ENCODE measurements around the gene TBCD. TPM values are rescaled to one million over a fixed set of nuclear protein-coding genes. Genes with fewer than 3 reads are reported as not detected.

The TBCD gene
- total RNA-seq, 2 donors from 2014 or later: 38.9 to 74.8 TPM

DNA sequence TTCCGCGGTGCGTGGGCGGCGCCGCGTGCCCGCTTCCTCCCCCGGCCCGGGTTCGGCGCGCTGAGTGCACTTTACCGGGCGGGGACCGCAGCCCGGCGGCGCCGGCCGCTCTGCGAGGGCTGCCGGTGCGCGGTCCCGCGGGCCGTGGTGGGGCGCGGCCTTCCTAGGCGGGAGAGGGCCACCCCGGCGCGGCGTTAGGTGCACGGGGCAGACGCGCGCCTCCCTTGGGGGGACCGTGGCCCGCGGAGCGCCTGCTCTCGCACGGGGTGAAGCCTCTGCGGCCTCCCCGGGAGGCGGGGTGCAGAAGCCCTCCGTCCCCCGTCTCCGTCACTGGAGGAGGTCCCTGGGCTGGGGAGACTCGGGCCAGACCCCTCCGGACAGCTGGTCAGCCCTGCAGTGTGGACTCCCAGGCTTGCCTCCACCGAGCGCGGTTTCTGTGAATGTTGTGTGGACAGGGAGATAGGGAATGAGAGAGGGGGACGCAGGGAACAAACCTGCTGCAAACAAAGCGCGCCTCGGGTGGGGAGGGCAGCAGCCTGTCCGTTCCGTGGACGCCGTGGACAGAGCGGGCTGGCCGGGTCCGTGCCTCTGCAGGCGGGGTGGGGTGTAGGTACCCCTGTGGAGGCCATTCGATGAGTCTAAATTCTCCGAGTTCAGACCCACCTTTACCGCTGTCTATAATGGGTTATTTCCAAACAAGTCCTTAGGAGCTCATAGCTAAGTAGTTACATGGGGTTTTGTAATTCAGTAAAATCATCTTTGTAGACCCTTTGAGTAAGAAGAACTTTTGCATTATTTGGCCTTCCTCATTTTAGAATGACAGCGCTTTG lies 721 bp downstream of the TBCD start:
- Histone ChIP-seq H3K27me3 (no peaks in the 10 kb centered on the region), H3K9me3 (no peaks in the 10 kb centered on the region), H3K27ac (peak overlapping the region in 3 of 4 donors; percentile 75 to 90 (median 88)), H3K4me1 (peaks cover 13% of the 10 kb centered on the region), H3K4me3 (peak overlapping the region; percentile 26 to 91), H3K36me3 (replicated peaks in 1 of 2; ENCODE audit: insufficient read depth in 1 of 2, low read depth in 2 of 2) (no peaks in the 10 kb centered on the region)
- ATAC-seq (peak; percentile 7), DNase-seq (peak in 1 of 4 donors; percentile 29)
- intact Hi-C loops (cut with DNase I): no loop called here
- WGBS, 2 donors: 1 to 9% methylated on average over 10 to 69 of the region's 72 CpGs
- TF ChIP-seq, protein P1, sequence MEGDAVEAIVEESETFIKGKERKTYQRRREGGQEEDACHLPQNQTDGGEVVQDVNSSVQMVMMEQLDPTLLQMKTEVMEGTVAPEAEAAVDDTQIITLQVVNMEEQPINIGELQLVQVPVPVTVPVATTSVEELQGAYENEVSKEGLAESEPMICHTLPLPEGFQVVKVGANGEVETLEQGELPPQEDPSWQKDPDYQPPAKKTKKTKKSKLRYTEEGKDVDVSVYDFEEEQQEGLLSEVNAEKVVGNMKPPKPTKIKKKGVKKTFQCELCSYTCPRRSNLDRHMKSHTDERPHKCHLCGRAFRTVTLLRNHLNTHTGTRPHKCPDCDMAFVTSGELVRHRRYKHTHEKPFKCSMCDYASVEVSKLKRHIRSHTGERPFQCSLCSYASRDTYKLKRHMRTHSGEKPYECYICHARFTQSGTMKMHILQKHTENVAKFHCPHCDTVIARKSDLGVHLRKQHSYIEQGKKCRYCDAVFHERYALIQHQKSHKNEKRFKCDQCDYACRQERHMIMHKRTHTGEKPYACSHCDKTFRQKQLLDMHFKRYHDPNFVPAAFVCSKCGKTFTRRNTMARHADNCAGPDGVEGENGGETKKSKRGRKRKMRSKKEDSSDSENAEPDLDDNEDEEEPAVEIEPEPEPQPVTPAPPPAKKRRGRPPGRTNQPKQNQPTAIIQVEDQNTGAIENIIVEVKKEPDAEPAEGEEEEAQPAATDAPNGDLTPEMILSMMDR (IDR thresholded peaks at IDR 0.05): no peak
- TF ChIP-seq POLR2A (IDR thresholded peaks at IDR 0.05): no peak

DNA sequence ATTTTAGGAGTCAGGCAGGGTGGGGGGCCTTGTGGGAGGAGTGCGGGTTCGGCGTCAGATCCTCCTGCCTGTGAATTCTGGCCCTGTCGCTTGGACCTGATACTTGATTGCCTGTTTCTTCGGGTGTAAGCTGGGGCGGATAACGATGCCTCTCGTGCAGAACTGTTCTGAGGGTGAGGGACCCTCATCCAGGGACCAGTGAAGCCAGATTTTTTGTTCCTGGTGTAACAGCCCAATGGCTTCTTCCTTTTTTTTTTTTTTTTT lies 1.3 kb downstream of the TBCD start:
- Histone ChIP-seq H3K27ac (no peak overlapping the region), H3K27me3 (no peaks in the 10 kb centered on the region), H3K4me3 (no peak overlapping the region), H3K4me1 (peaks cover 13% of the 10 kb centered on the region), H3K36me3 (replicated peaks in 1 of 2; ENCODE audit: insufficient read depth in 1 of 2, low read depth in 2 of 2) (no peaks in the 10 kb centered on the region), H3K9me3 (no peaks in the 10 kb centered on the region)
- DNase-seq (no peak), ATAC-seq (no peak)
- intact Hi-C loops (cut with DNase I): no loop called here
- TF ChIP-seq POLR2A (IDR thresholded peaks at IDR 0.05): no peak
- TF ChIP-seq, protein P1 (IDR thresholded peaks at IDR 0.05): no peak
- WGBS, 2 donors: 56 to 63% methylated on average over 8 of the region's 8 CpGs

DNA sequence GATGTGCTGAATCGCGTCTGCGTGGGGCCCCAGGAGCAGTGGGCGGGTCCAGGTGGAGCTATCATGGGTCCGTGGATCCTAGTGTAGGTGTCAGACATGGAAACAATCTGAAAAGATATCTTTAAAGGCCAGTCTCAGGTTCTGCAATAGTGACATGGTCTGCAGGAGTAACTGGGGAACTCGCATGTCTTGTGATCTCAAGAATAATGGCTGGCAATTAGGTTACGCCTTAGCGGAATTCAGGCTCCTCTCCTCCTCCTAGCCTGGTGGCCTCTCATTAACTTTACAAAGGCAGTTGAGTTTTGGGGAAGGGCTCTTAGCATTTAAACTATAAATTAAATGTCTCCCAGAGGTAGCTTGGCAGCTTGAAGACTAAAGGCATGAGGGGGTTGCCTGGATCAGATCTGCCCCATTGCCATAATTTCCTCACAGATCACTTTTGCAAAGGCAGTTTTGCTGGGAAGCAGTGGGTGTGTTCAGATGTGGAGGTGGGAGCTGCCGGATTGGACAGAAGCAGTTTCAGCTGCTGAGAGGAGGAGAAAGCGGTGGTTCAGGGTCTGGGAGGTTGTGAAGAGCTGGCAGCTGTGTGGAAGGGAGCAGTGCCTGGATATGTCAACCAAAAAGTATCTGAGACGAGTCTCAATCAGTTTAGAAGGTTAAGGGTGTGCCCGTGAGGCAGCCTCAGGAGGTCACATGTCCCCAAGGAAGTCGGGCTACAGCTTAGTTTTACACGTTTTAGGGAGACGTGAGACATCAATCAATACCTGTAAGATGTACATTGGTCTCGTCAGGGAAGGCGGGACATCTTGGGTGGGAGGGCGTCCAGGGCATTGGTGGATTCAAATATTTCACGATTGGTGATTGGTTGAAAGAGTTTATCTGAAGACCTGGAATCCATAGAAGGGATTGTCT lies 2.7 kb downstream of the TBCD start:
- Histone ChIP-seq H3K4me1 (peaks cover 13% of the 10 kb centered on the region), H3K9me3 (no peaks in the 10 kb centered on the region), H3K36me3 (replicated peaks in 1 of 2; ENCODE audit: insufficient read depth in 1 of 2, low read depth in 2 of 2) (no peaks in the 10 kb centered on the region), H3K4me3 (no peak overlapping the region), H3K27me3 (no peaks in the 10 kb centered on the region), H3K27ac (no peak overlapping the region)
- 82 to 86% methylated on average over 17 to 19 of the region's 19 CpGs for WGBS, 2 donors
- no peak for DNase-seq
- ATAC-seq: no peak
- intact Hi-C loops (cut with DNase I): no loop called here
- TF ChIP-seq, protein P1 (IDR thresholded peaks at IDR 0.05): no peak
- TF ChIP-seq POLR2A (IDR thresholded peaks at IDR 0.05): no peak

- TF ChIP-seq, protein P1 (IDR thresholded peaks at IDR 0.05): no peak
- no peak for TF ChIP-seq POLR2A (IDR thresholded peaks at IDR 0.05)
- Histone ChIP-seq H3K27me3 (no peaks in the 10 kb centered on the region), H3K4me1 (peaks cover 13% of the 10 kb centered on the region), H3K36me3 (replicated peaks in 1 of 2; ENCODE audit: insufficient read depth in 1 of 2, low read depth in 2 of 2) (no peaks in the 10 kb centered on the region), H3K9me3 (no peaks in the 10 kb centered on the region), H3K27ac (no peak overlapping the region), H3K4me3 (no peak overlapping the region)
- DNase-seq (no peak), ATAC-seq (no peak)
- intact Hi-C loops (cut with DNase I): no loop called here
- WGBS, 2 donors: 79 to 84% methylated on average over 7 of the region's 7 CpGs
Measured at GRCh38 chr17:82756166-82756565, 4.3 kb downstream of the TBCD start.
